ENCODE data around the gene SUSD4.

DNA sequence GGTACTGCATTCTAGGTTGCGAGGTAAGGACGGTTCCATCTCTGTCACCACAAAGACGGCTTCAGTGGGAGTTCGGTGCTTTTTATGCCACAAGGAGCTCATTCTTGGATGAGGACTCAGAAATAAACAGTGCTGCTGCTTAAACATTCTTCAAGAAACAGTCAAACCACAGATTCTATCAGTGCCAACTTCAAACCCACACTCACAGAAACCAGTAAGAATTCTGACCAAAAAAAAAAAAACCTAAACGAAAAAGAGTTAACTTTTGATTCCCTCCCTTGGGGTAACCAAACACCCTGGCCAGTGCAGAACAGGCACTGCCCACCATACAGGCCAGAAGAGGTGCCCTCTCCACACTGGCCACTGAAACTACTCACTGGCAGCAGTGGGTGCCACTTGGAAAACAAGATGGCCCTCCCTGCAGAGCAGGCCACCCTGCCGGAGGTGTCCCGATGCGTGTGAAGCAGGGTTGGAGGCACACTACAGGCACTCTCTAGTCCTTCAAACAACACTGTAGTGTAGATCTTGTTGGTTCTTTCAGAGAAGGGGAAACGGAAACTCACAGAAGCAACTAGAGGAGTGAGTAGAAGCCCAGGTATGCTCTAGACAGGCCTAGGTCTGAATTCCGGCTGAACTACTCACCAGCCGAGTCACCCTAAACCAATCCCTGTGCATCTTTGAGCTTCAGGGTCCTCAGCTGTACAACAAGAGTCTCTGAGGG, 133.7 kb downstream of the SUSD4 start:
- TF ChIP-seq CTCF (IDR thresholded peaks at IDR 0.05) (no peak), EP300 (IDR thresholded peaks at IDR 0.05; ENCODE audit: borderline replicate concordance in 1 of 2, low read depth in 1 of 2, low read length in 1 of 2) (peak in 1 of 2 experiments; percentile 64; a peak in 1 of 4 replicates), RFX5 (IDR thresholded peaks at IDR 0.05; ENCODE audit: low read length) (no peak), FOSL2 (IDR thresholded peaks at IDR 0.05; ENCODE audit: borderline replicate concordance, low read depth) (peak; percentile 89), TAF1 (IDR thresholded peaks at IDR 0.05; ENCODE audit: borderline replicate concordance, low read depth, low read length) (no peak), FOXM1 (IDR thresholded peaks at IDR 0.05; ENCODE audit: low read depth) (no peak), RAD21 (IDR thresholded peaks at IDR 0.05; ENCODE audit: low read length) (no peak)
- TF ChIP-seq, protein P1, sequence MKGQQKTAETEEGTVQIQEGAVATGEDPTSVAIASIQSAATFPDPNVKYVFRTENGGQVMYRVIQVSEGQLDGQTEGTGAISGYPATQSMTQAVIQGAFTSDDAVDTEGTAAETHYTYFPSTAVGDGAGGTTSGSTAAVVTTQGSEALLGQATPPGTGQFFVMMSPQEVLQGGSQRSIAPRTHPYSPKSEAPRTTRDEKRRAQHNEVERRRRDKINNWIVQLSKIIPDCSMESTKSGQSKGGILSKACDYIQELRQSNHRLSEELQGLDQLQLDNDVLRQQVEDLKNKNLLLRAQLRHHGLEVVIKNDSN (IDR thresholded peaks at IDR 0.05; ENCODE audit: borderline replicate concordance, low read depth) = no peak

Data from SK-N-SH (cell line).